Neural crest cell (in vitro differentiated cells): ENCODE results near the gene EP400. TPM values are rescaled to one million over a fixed set of nuclear protein-coding genes. Genes with fewer than 3 reads are reported as not detected.

Experiments
- DNase-seq: peaks from one replicate; pipeline ENCODE4 v3.0.0; 2021; ENCODE audit warnings: low read depth, mixed read lengths, low spot score
- H3K27ac Mint-ChIP-seq: one replicate; pipeline ENCODE4 v1.8.0; 2021; ENCODE audit warnings: mild to moderate bottlenecking, mixed read lengths; ENCODE audit not compliant: unreplicated experiment
- H3K27me3 Mint-ChIP-seq: 2 replicates; pipeline ENCODE4 v1.8.0; 2021; ENCODE audit warnings: low read depth, mild to moderate bottlenecking, mixed read lengths
- H3K36me3 Mint-ChIP-seq: 2 replicates; pipeline ENCODE4 v1.8.0; 2021; ENCODE audit warnings: low read depth, mild to moderate bottlenecking, mixed read lengths
- H3K4me1 Mint-ChIP-seq: 2 replicates; pipeline ENCODE4 v1.8.0; 2021; ENCODE audit warnings: mixed read lengths
- H3K4me3 Mint-ChIP-seq: one replicate; pipeline ENCODE4 v1.8.0; 2021; ENCODE audit warnings: mild to moderate bottlenecking, mixed read lengths
- H3K9me3 Mint-ChIP-seq: 2 replicates; pipeline ENCODE4 v1.8.0; 2021; ENCODE audit warnings: mixed read lengths
- CTCF ChIP-seq: fragments of 200-600 bp; sonication (generic); conservative IDR thresholded peaks from 2 replicates; pipeline ENCODE4 v1.5.0; 2021; ENCODE audit warnings: antibody characterized with exemption, mild to moderate bottlenecking
- total RNA-seq: library from RNA; stranded (reverse); gene quantifications from 2 replicates; pipeline ENCODE4 v1.2.1, GENCODE V29; 2021

EP400 gene
- total RNA-seq, 1 donor from 2014 or later = 73.4 TPM

GRCh38 chr12:132117558-132117875 is 167.8 kb downstream of the EP400 start:
- peaks cover 5% of the 10 kb centered on the region for H3K36me3 Mint-ChIP-seq
- no peaks in the 10 kb centered on the region for H3K4me1 Mint-ChIP-seq
- no peak overlapping the region for H3K27ac Mint-ChIP-seq
- H3K4me3 Mint-ChIP-seq = no peak overlapping the region
- TF ChIP-seq CTCF = no peak
- H3K27me3 Mint-ChIP-seq = no peaks in the 10 kb centered on the region
- no peak for DNase-seq
- H3K9me3 Mint-ChIP-seq = no peaks in the 10 kb centered on the region

- H3K4me1 Mint-ChIP-seq = no peaks in the 10 kb centered on the region
- no peaks in the 10 kb centered on the region for H3K27me3 Mint-ChIP-seq
- no peaks in the 10 kb centered on the region for H3K9me3 Mint-ChIP-seq
- TF ChIP-seq CTCF = no peak
- no peak overlapping the region for H3K4me3 Mint-ChIP-seq
- DNase-seq = no peak
- H3K36me3 Mint-ChIP-seq = peaks cover 6% of the 10 kb centered on the region
- no peak overlapping the region for H3K27ac Mint-ChIP-seq
Measured at GRCh38 chr12:132118876-132119275, 169.1 kb downstream of the EP400 start.

GRCh38 chr12:132121283-132121682 is 171.5 kb downstream of the EP400 start:
- DNase-seq = no peak
- no peak for TF ChIP-seq CTCF
- Mint-ChIP-seq H3K27ac (no peak overlapping the region), H3K9me3 (no peaks in the 10 kb centered on the region), H3K4me1 (no peaks in the 10 kb centered on the region), H3K27me3 (no peaks in the 10 kb centered on the region), H3K36me3 (peaks cover 19% of the 10 kb centered on the region), H3K4me3 (no peak overlapping the region)

GRCh38 chr12:132123970-132124765 is 174.4 kb downstream of the EP400 start:
- Mint-ChIP-seq H3K4me1 (no peaks in the 10 kb centered on the region), H3K4me3 (no peak overlapping the region), H3K36me3 (peaks cover 41% of the 10 kb centered on the region), H3K27me3 (no peaks in the 10 kb centered on the region), H3K9me3 (peaks cover 11% of the 10 kb centered on the region), H3K27ac (no peak overlapping the region)
- TF ChIP-seq CTCF = no peak
- no peak for DNase-seq

- H3K27me3 Mint-ChIP-seq = no peaks in the 10 kb centered on the region
- peaks cover 12% of the 10 kb centered on the region for H3K9me3 Mint-ChIP-seq
- H3K27ac Mint-ChIP-seq = no peak overlapping the region
- no peak for DNase-seq
- TF ChIP-seq CTCF = no peak
- H3K4me1 Mint-ChIP-seq = no peaks in the 10 kb centered on the region
- H3K4me3 Mint-ChIP-seq = no peak overlapping the region
- peaks cover 47% of the 10 kb centered on the region for H3K36me3 Mint-ChIP-seq
Measured at GRCh38 chr12:132124766-132125425, 175.2 kb downstream of the EP400 start.
